ENCODE data around the gene SNCB.
"Not testable (repeated sequence)": the region's sequence is repeated elsewhere in the genome, so short reads cannot be mapped to it uniquely, and the experiment has no call there.

SNCB gene

GRCh38 chr5:176606875-176607274 lies 23.5 kb downstream of the SNCB start:
- H3K9me3 ChIP-seq (ENCODE audit: low read length), result no peaks in the 10 kb centered on the region
- no peak overlapping the region for H3K4me3 ChIP-seq (ENCODE audit: low read length)
- no peak overlapping the region for H2AFZ ChIP-seq (ENCODE audit: low read depth, low read length)
- peaks cover 2% of the 10 kb centered on the region for H3K36me3 ChIP-seq (ENCODE audit: insufficient read depth, low read length)
- peaks cover 22% of the 10 kb centered on the region for H3K4me1 ChIP-seq (ENCODE audit: insufficient read depth, low read length)
- H3K27me3 ChIP-seq (ENCODE audit: insufficient read depth, low read length), result no peaks in the 10 kb centered on the region

- H3K4me3 ChIP-seq (ENCODE audit: low read length), result no peak overlapping the region
- no peaks in the 10 kb centered on the region for H3K9me3 ChIP-seq (ENCODE audit: low read length)
- H3K27me3 ChIP-seq (ENCODE audit: insufficient read depth, low read length), result no peaks in the 10 kb centered on the region
- H3K36me3 ChIP-seq (ENCODE audit: insufficient read depth, low read length), result peaks cover 6% of the 10 kb centered on the region
- no peak overlapping the region for H2AFZ ChIP-seq (ENCODE audit: low read depth, low read length)
- H3K4me1 ChIP-seq (ENCODE audit: insufficient read depth, low read length), result peaks cover 22% of the 10 kb centered on the region
Observed at GRCh38 chr5:176606032-176606431, 24.3 kb downstream of the SNCB start.

- Histone ChIP-seq H3K4me1 (ENCODE audit: insufficient read depth, low read length) (peaks cover 9% of the 10 kb centered on the region), H3K36me3 (ENCODE audit: insufficient read depth, low read length) (peaks cover 27% of the 10 kb centered on the region), H3K9me3 (ENCODE audit: low read length) (peaks cover 1% of the 10 kb centered on the region), H2AFZ (ENCODE audit: low read depth, low read length) (no peak overlapping the region), H3K4me3 (ENCODE audit: low read length) (no peak overlapping the region), H3K27me3 (ENCODE audit: insufficient read depth, low read length) (no peaks in the 10 kb centered on the region)
Observed at GRCh38 chr5:176603091-176603490, 27.2 kb downstream of the SNCB start.

- Histone ChIP-seq H3K4me3 (ENCODE audit: low read length) (no peak overlapping the region), H3K4me1 (ENCODE audit: insufficient read depth, low read length) (peaks cover 9% of the 10 kb centered on the region), H2AFZ (ENCODE audit: low read depth, low read length) (no peak overlapping the region), H3K27me3 (ENCODE audit: insufficient read depth, low read length) (no peaks in the 10 kb centered on the region), H3K9me3 (ENCODE audit: low read length) (peaks cover 6% of the 10 kb centered on the region), H3K36me3 (ENCODE audit: insufficient read depth, low read length) (peaks cover 35% of the 10 kb centered on the region)
Observed at GRCh38 chr5:176601901-176602482, 28.3 kb downstream of the SNCB start.

- H3K27me3 ChIP-seq (ENCODE audit: insufficient read depth, low read length); H2AFZ ChIP-seq (ENCODE audit: low read depth, low read length); H3K4me1 ChIP-seq (ENCODE audit: insufficient read depth, low read length); H3K9me3 ChIP-seq (ENCODE audit: low read length); H3K4me3 ChIP-seq (ENCODE audit: low read length): not testable (repeated sequence)
- peaks cover 40% of the 10 kb centered on the region for H3K36me3 ChIP-seq (ENCODE audit: insufficient read depth, low read length)
Observed at GRCh38 chr5:176599749-176600430, 30.4 kb downstream of the SNCB start.

GRCh38 chr5:176597417-176598389 lies 32.6 kb downstream of the SNCB start:
- H3K9me3 ChIP-seq (ENCODE audit: low read length), result peaks cover 7% of the 10 kb centered on the region
- no peaks in the 10 kb centered on the region for H3K27me3 ChIP-seq (ENCODE audit: insufficient read depth, low read length)
- H3K4me3 ChIP-seq (ENCODE audit: low read length), result no peak overlapping the region
- H2AFZ ChIP-seq (ENCODE audit: low read depth, low read length), result no peak overlapping the region
- H3K36me3 ChIP-seq (ENCODE audit: insufficient read depth, low read length), result peaks cover 44% of the 10 kb centered on the region
- no peaks in the 10 kb centered on the region for H3K4me1 ChIP-seq (ENCODE audit: insufficient read depth, low read length)

- Histone ChIP-seq H3K4me3 (ENCODE audit: low read length) (no peak overlapping the region), H3K36me3 (ENCODE audit: insufficient read depth, low read length) (peaks cover 53% of the 10 kb centered on the region), H2AFZ (ENCODE audit: low read depth, low read length) (no peak overlapping the region), H3K9me3 (ENCODE audit: low read length) (peaks cover 16% of the 10 kb centered on the region), H3K4me1 (ENCODE audit: insufficient read depth, low read length) (no peaks in the 10 kb centered on the region), H3K27me3 (ENCODE audit: insufficient read depth, low read length) (no peaks in the 10 kb centered on the region)
Observed at GRCh38 chr5:176596689-176597416, 33.5 kb downstream of the SNCB start.

GRCh38 chr5:176596069-176596644 lies 34.2 kb downstream of the SNCB start:
- Histone ChIP-seq H3K9me3 (ENCODE audit: low read length) (peaks cover 19% of the 10 kb centered on the region), H2AFZ (ENCODE audit: low read depth, low read length) (no peak overlapping the region), H3K4me3 (ENCODE audit: low read length) (no peak overlapping the region), H3K4me1 (ENCODE audit: insufficient read depth, low read length) (no peaks in the 10 kb centered on the region), H3K36me3 (ENCODE audit: insufficient read depth, low read length) (peaks cover 50% of the 10 kb centered on the region), H3K27me3 (ENCODE audit: insufficient read depth, low read length) (no peaks in the 10 kb centered on the region)

- no peaks in the 10 kb centered on the region for H3K4me1 ChIP-seq (ENCODE audit: insufficient read depth, low read length)
- no peak overlapping the region for H2AFZ ChIP-seq (ENCODE audit: low read depth, low read length)
- H3K36me3 ChIP-seq (ENCODE audit: insufficient read depth, low read length), result peaks cover 49% of the 10 kb centered on the region
- no peak overlapping the region for H3K4me3 ChIP-seq (ENCODE audit: low read length)
- H3K27me3 ChIP-seq (ENCODE audit: insufficient read depth, low read length), result no peaks in the 10 kb centered on the region
- peaks cover 19% of the 10 kb centered on the region for H3K9me3 ChIP-seq (ENCODE audit: low read length)
Observed at GRCh38 chr5:176595386-176595943, 34.9 kb downstream of the SNCB start.

- H3K27me3 ChIP-seq (ENCODE audit: insufficient read depth, low read length), result no peaks in the 10 kb centered on the region
- H3K4me3 ChIP-seq (ENCODE audit: low read length), result no peak overlapping the region
- H3K9me3 ChIP-seq (ENCODE audit: low read length), result peaks cover 19% of the 10 kb centered on the region
- H3K4me1 ChIP-seq (ENCODE audit: insufficient read depth, low read length), result no peaks in the 10 kb centered on the region
- no peak overlapping the region for H2AFZ ChIP-seq (ENCODE audit: low read depth, low read length)
- peaks cover 41% of the 10 kb centered on the region for H3K36me3 ChIP-seq (ENCODE audit: insufficient read depth, low read length)
Observed at GRCh38 chr5:176594554-176594953, 35.8 kb downstream of the SNCB start.

GRCh38 chr5:176593273-176593869 lies 37.0 kb downstream of the SNCB start:
- Histone ChIP-seq H3K9me3 (ENCODE audit: low read length) (peaks cover 18% of the 10 kb centered on the region), H3K4me1 (ENCODE audit: insufficient read depth, low read length) (no peaks in the 10 kb centered on the region), H2AFZ (ENCODE audit: low read depth, low read length) (no peak overlapping the region), H3K27me3 (ENCODE audit: insufficient read depth, low read length) (no peaks in the 10 kb centered on the region), H3K36me3 (ENCODE audit: insufficient read depth, low read length) (peaks cover 29% of the 10 kb centered on the region), H3K4me3 (ENCODE audit: low read length) (no peak overlapping the region)

- Histone ChIP-seq H3K9me3 (ENCODE audit: low read length) (peaks cover 15% of the 10 kb centered on the region), H3K36me3 (ENCODE audit: insufficient read depth, low read length) (peaks cover 21% of the 10 kb centered on the region), H2AFZ (ENCODE audit: low read depth, low read length) (no peak overlapping the region), H3K4me3 (ENCODE audit: low read length) (no peak overlapping the region), H3K4me1 (ENCODE audit: insufficient read depth, low read length) (no peaks in the 10 kb centered on the region), H3K27me3 (ENCODE audit: insufficient read depth, low read length) (no peaks in the 10 kb centered on the region)
Observed at GRCh38 chr5:176592573-176592972, 37.8 kb downstream of the SNCB start.

Measured in neuron (in vitro differentiated cells).